22Rv1 (cell line): ENCODE measurements around the gene HIVEP2.

ENCODE experiments used
- H3K27ac ChIP-seq: fragments of 450-650 bp; 2 replicates; pipeline ENCODE4 v1.5.1; 2017
- CTCF ChIP-seq: fragments of 450-650 bp; IDR thresholded peaks from 2 replicates; pipeline ENCODE4 v1.5.1; 2017; ENCODE audit warnings: mild to moderate bottlenecking
- ZFX ChIP-seq: fragments of 450-650 bp; IDR thresholded peaks from 2 replicates; pipeline ENCODE4 v1.6.1; 2017; ENCODE audit warnings: antibody characterized with exemption, borderline replicate concordance

HIVEP2 gene

GRCh38 chr6:142968601-142969000 is 23.6 kb upstream of the HIVEP2 start:
- no peak for TF ChIP-seq CTCF
- no peak for TF ChIP-seq ZFX
- no peak overlapping the region for H3K27ac ChIP-seq

- no peak overlapping the region for H3K27ac ChIP-seq
- TF ChIP-seq ZFX (no peak), CTCF (no peak)
Measured at GRCh38 chr6:142966294-142966693, 21.3 kb upstream of the HIVEP2 start.

GRCh38 chr6:142965164-142965563 is 20.2 kb upstream of the HIVEP2 start:
- TF ChIP-seq CTCF (no peak), ZFX (no peak)
- H3K27ac ChIP-seq = no peak overlapping the region

GRCh38 chr6:142960098-142960497 is 15.1 kb upstream of the HIVEP2 start:
- TF ChIP-seq CTCF (no peak), ZFX (no peak)
- H3K27ac ChIP-seq = no peak overlapping the region

GRCh38 chr6:142958343-142958742 is 13.4 kb upstream of the HIVEP2 start:
- no peak overlapping the region for H3K27ac ChIP-seq
- TF ChIP-seq ZFX (no peak), CTCF (no peak)

GRCh38 chr6:142956726-142957125 is 11.8 kb upstream of the HIVEP2 start:
- no peak overlapping the region for H3K27ac ChIP-seq
- no peak for TF ChIP-seq ZFX
- no peak for TF ChIP-seq CTCF

- TF ChIP-seq ZFX = no peak
- no peak for TF ChIP-seq CTCF
- H3K27ac ChIP-seq = no peak overlapping the region
Measured at GRCh38 chr6:142954844-142955243, 9.9 kb upstream of the HIVEP2 start.
